Activated CD4-positive, alpha-beta T cell treated with anti-CD3 and anti-CD28 coated beads, Interleukin-2, Interleukin-6, amounts not matched to agents 100 ng/mL and 50 ng/mL, durations not matched to agents 16 hours and 8 hours (primary cell): Measurements from ENCODE around the gene CCND1.
A peak's percentile ranks its signal among the peaks of the same experiment; 100 is the strongest.
"Not testable (repeated sequence)": the region's sequence is repeated elsewhere in the genome, so short reads cannot be mapped to it uniquely, and the experiment has no call there.

Experiments used
- DNase-seq: peaks from one replicate; pipeline ENCODE4 v3.0.0-alpha.2; 2020

Gene CCND1

GRCh38 chr11:69618237-69618636 is 22.7 kb upstream of the CCND1 start:
- no peak for DNase-seq

GRCh38 chr11:69620683-69621290 is 20.2 kb upstream of the CCND1 start:
- DNase-seq, result no peak

GRCh38 chr11:69622097-69622681 is 18.8 kb upstream of the CCND1 start:
- DNase-seq, result not testable (repeated sequence)

- DNase-seq, result no peak
These were observed 16.7 kb upstream of the CCND1 start for GRCh38 chr11:69624293-69624692.

- DNase-seq, result no peak
These were observed 15.5 kb upstream of the CCND1 start for GRCh38 chr11:69625476-69625875.

- no peak for DNase-seq
These were observed 13.4 kb upstream of the CCND1 start for GRCh38 chr11:69627551-69627950.

- DNase-seq, result peak; percentile 18
These were observed 10.9 kb upstream of the CCND1 start for GRCh38 chr11:69630017-69630416.

- DNase-seq, result no peak
These were observed 10.5 kb upstream of the CCND1 start for GRCh38 chr11:69630424-69630823.

GRCh38 chr11:69632900-69633299 is 8.1 kb upstream of the CCND1 start:
- DNase-seq, result no peak

GRCh38 chr11:69634069-69634468 is 6.9 kb upstream of the CCND1 start:
- DNase-seq, result no peak

GRCh38 chr11:69634590-69634989 is 6.4 kb upstream of the CCND1 start:
- no peak for DNase-seq

- no peak for DNase-seq
These were observed 5.8 kb upstream of the CCND1 start for GRCh38 chr11:69635195-69635594.

GRCh38 chr11:69635804-69636511 is 5.0 kb upstream of the CCND1 start:
- DNase-seq, result no peak

- DNase-seq, result no peak
These were observed 4.3 kb upstream of the CCND1 start for GRCh38 chr11:69636512-69637197.

GRCh38 chr11:69637198-69637940 is 3.6 kb upstream of the CCND1 start:
- no peak for DNase-seq

- no peak for DNase-seq
These were observed 2.8 kb upstream of the CCND1 start for GRCh38 chr11:69637941-69638871.

- peak; percentile 27 for DNase-seq
These were observed 1.8 kb upstream of the CCND1 start for GRCh38 chr11:69638941-69639681.

GRCh38 chr11:69639831-69640230 is 1.1 kb upstream of the CCND1 start:
- no peak for DNase-seq

GRCh38 chr11:69640260-69640994 is 529 bp upstream of the CCND1 start:
- DNase-seq, result no peak
